HepG2 (cell line): Measurements from ENCODE around the gene ZNF526. TPM values are rescaled to one million over a fixed set of nuclear protein-coding genes. Genes with fewer than 3 reads are reported as not detected.

Experiments
- ATAC-seq: fragments of 200-7000 bp; cut with Tn5 transposase; 3 replicates; pipeline ENCODE4 v1.9.1; 2020; ENCODE audit warnings: mild to moderate bottlenecking, moderate library complexity
- BruUV-seq: library from RNA; stranded (reverse); fragments of 400-500 nt; replicated peaks from 2 replicates; lab custom pipeline; 2021; lab: Mats Ljungman, UMichigan
- CTCF ChIA-PET: fragments of 300-600 bp; formaldehyde crosslinking; extraction: SDS; loops from one replicate; lab custom pipeline; 2021; ENCODE audit warnings: low total read pairs, inconsistent platforms, low intra/inter-chr PET ratio; lab: Yijun Ruan, JAX
- POLR2A ChIA-PET: fragments of 350-600 bp; sonication (Branson Sonifier 250); formaldehyde crosslinking; loops from one replicate; lab custom pipeline; 2020; ENCODE audit warnings: antibody characterized with exemption, inconsistent platforms; lab: Yijun Ruan, JAX
- DNase-seq: peaks from one replicate; pipeline ENCODE4 v3.0.0-alpha.2; 2015; ENCODE audit warnings: low spot score
- FAIRE-seq: peaks from 3 replicates; lab custom pipeline; 2011; peaks lifted over from hg19 to GRCh38; lab: Jason Lieb, UNC
- H2AFZ ChIP-seq: one replicate; pipeline ENCODE4 v1.6.1; 2011; ENCODE audit warnings: low read length, inconsistent platforms
- H3K27ac ChIP-seq: fragments of 300-600 bp; 3 replicates; pipeline ENCODE4 v1.8.0; 2011; ENCODE audit warnings: mixed run types, mild to moderate bottlenecking, mixed read lengths, low read length, inconsistent platforms; ENCODE audit not compliant: insufficient read depth; ENCODE audit errors: extremely low read length
- H3K27me3 ChIP-seq, 2 experiments: fragments of 200-600 bp in 1 of 2; 2 replicates in 1 of 2; 3 replicates in 1 of 2; pipeline versions ENCODE4 v1.6.0 to v1.8.0; 2011; ENCODE audit warnings: low read length in 2 of 2, mild to moderate bottlenecking in 2 of 2, moderate library complexity in 2 of 2, inconsistent platforms in 1 of 2; ENCODE audit not compliant: insufficient read depth in 2 of 2, control insufficient read depth in 1 of 2
- H3K36me3 ChIP-seq, 2 experiments: fragments of 200-600 bp in 1 of 2; replicated peaks in 1 of 2; 2 replicates in 1 of 2; 3 replicates in 1 of 2; pipeline versions ENCODE4 v1.5.1 to v1.8.0; 2011; ENCODE audit warnings: low read length in 2 of 2, inconsistent platforms in 1 of 2; ENCODE audit not compliant: insufficient read depth in 2 of 2, control insufficient read depth in 1 of 2
- H3K4me1 ChIP-seq: 2 replicates; pipeline ENCODE4 v1.5.1; 2012; ENCODE audit warnings: low read length, inconsistent platforms; ENCODE audit not compliant: insufficient read depth
- H3K4me2 ChIP-seq: 2 replicates; pipeline ENCODE4 v1.6.0; 2011; ENCODE audit warnings: low read depth, low read length, inconsistent platforms
- H3K4me3 ChIP-seq, 3 experiments: fragments of 200-600 bp in 1 of 3; sonication (generic), shearing (Covaris generic) in 1 of 3; replicated peaks in 1 of 3; 2 replicates each; pipeline ENCODE4 v1.5.1; 2011 to 2016; ENCODE audit warnings: low read length in 3 of 3, inconsistent platforms in 2 of 3, low read depth in 2 of 3, mild to moderate bottlenecking in 2 of 3, control low read depth in 1 of 3, mixed read lengths in 1 of 3; ENCODE audit not compliant: insufficient read depth in 1 of 3
- H3K79me2 ChIP-seq: one replicate; pipeline ENCODE4 v1.6.1; 2011; ENCODE audit warnings: low read length, inconsistent platforms; ENCODE audit not compliant: insufficient read depth
- H3K9ac ChIP-seq: 2 replicates; pipeline ENCODE4 v1.6.0; 2011; ENCODE audit warnings: mild to moderate bottlenecking, low read depth, low read length, inconsistent platforms; ENCODE audit not compliant: insufficient read depth
- H3K9me3 ChIP-seq: 2 replicates; pipeline ENCODE4 v1.5.1; 2012; ENCODE audit warnings: mild to moderate bottlenecking, low read length
- H4K20me1 ChIP-seq: 2 replicates; pipeline ENCODE4 v1.6.0; 2011; ENCODE audit warnings: inconsistent platforms, mild to moderate bottlenecking, low read length, moderate library complexity; ENCODE audit not compliant: insufficient read depth
- ADNP ChIP-seq: sonication (generic); formaldehyde crosslinking; IDR thresholded peaks from 2 replicates; pipeline ENCODE4 v1.4.0; 2020; ENCODE audit warnings: missing genetic modification reagents
- RFXANK ChIP-seq: IDR thresholded peaks from 2 replicates; pipeline ENCODE4 v1.6.1; 2016
- YEATS2 ChIP-seq: sonication (generic); formaldehyde crosslinking; IDR thresholded peaks from 2 replicates; pipeline ENCODE4 v1.4.0; 2020; ENCODE audit warnings: missing genetic modification reagents, borderline replicate concordance
- ZBTB1 ChIP-seq: sonication (generic); formaldehyde crosslinking; IDR thresholded peaks from 2 replicates; pipeline ENCODE4 v1.4.0; 2020; ENCODE audit warnings: missing genetic modification reagents, borderline replicate concordance
- ZFP36L2 ChIP-seq: sonication (generic); formaldehyde crosslinking; IDR thresholded peaks from 2 replicates; pipeline ENCODE4 v1.4.0; 2020; ENCODE audit warnings: missing genetic modification reagents
- ZFP82 ChIP-seq: sonication (generic); formaldehyde crosslinking; IDR thresholded peaks from 2 replicates; pipeline ENCODE4 v1.5.1; 2020; ENCODE audit warnings: mild to moderate bottlenecking, missing genetic modification reagents, borderline replicate concordance
- ZNF17 ChIP-seq: sonication (generic); formaldehyde crosslinking; IDR thresholded peaks from 2 replicates; pipeline ENCODE4 v1.5.0; 2020; ENCODE audit warnings: mild to moderate bottlenecking, missing genetic modification reagents
- ZNF792 ChIP-seq: IDR thresholded peaks from 2 replicates; pipeline ENCODE4 v1.6.1; 2016
- ZZZ3 ChIP-seq: sonication (generic); formaldehyde crosslinking; IDR thresholded peaks from 2 replicates; pipeline ENCODE4 v1.4.0; 2020; ENCODE audit warnings: missing genetic modification reagents, mild to moderate bottlenecking, borderline replicate concordance
- WGBS: methylation state at CpG from one replicate; pipeline ENCODE4 v1.1.6; 2017; ENCODE audit warnings: low lambda C conversion rate; 5-methylcytosine and 5-hydroxymethylcytosine counted together
- in situ Hi-C: cut with HindIII; loops from 2 replicates; pipeline ENCODE4 v1.10.0; 2017; ENCODE audit warnings: low pct_unique_long_range_greater_than_20kb; ENCODE audit not compliant: extremely low pct_ligation_motif_present
- intact Hi-C: fragments of 100-400 bp; cut with micrococcal nuclease; formaldehyde crosslinking; loops from one replicate; pipeline ENCODE4 v1.10.0; 2022; ENCODE audit not compliant: unreplicated experiment
- polyA plus RNA-seq, 8 experiments: library from polyadenylated mRNA; depleted of rRNA in 3 of 8; stranded (reverse) in 7 of 8; unstranded in 1 of 8; fragments of >200 nt; fragmentation: Illumina TruSeq in 4 of 8; extraction: Trizol in 4 of 8; gene quantifications; 2 replicates each; pipeline versions ENCODE4 v1.2.1 to v1.2.3, GENCODE V29; 2011 to 2016; ENCODE audit warnings: low read depth in 4 of 8, missing spikeins in 1 of 8, mixed read lengths in 1 of 8; ENCODE audit not compliant: insufficient read depth in 1 of 8
- total RNA-seq, 5 experiments: library from RNA; depleted of rRNA; stranded (reverse); fragments of >200 nt; fragmentation: Illumina TruSeq; extraction: Trizol; gene quantifications; 2 replicates each; pipeline ENCODE4 v1.2.3, GENCODE V29; 2016; ENCODE audit warnings: low read depth in 1 of 5

Gene ZNF526
- total and polyA plus RNA-seq, 2 of the 13 experiments (the other 11 are each of a cell fraction or from before 2014, with no cell fraction given), result 3.3 to 8.4 TPM

GRCh38 chr19:42275517-42275916 is 55.4 kb downstream of the ZNF526 start:
- H3K4me1 ChIP-seq, result peaks cover 39% of the 10 kb centered on the region
- no peak overlapping the region for H3K27ac ChIP-seq
- ATAC-seq (no peak), DNase-seq (no peak), FAIRE-seq (no peak)
- intact Hi-C loops, result no loop called here
- no peak overlapping the region; a peak in 1 of 6 replicates for H3K4me3 ChIP-seq
- WGBS, result 95% methylated on average over 3 of the region's 3 CpGs
- no peak overlapping the region for H3K4me2 ChIP-seq
- peaks cover 5 to 21% of the 10 kb centered on the region in 2 experiments; a peak in 4 of 5 replicates for H3K36me3 ChIP-seq
- no TSS peak for BruUV-seq
- no peaks in the 10 kb centered on the region for H4K20me1 ChIP-seq
- CTCF ChIA-PET, result no interaction called here
- POLR2A ChIA-PET, result interaction anchor here (1.6 kb wide), 1 partner anchor 29 kb away, joined by 4 read pairs; no protein-coding TSS in a partner anchor
- H3K9me3 ChIP-seq, result no peaks in the 10 kb centered on the region
- H2AFZ ChIP-seq, result no peak overlapping the region
- in situ Hi-C loops, result no loop called here
- H3K79me2 ChIP-seq, result peaks cover 7% of the 10 kb centered on the region
- no peak overlapping the region for H3K9ac ChIP-seq
- TF ChIP-seq ZZZ3 (CRISPR knock-in tag), result no peak
- no peak for TF ChIP-seq ZNF792 (CRISPR knock-in tag)
- TF ChIP-seq ZFP36L2, result no peak
- no peaks in the 10 kb centered on the region for H3K27me3 ChIP-seq

GRCh38 chr19:42276284-42276683 is 56.2 kb downstream of the ZNF526 start:
- Histone ChIP-seq H2AFZ (no peak overlapping the region), H3K79me2 (peaks cover 4% of the 10 kb centered on the region), H3K9ac (no peak overlapping the region), H3K4me3 (no peak overlapping the region), H4K20me1 (no peaks in the 10 kb centered on the region), H3K4me1 (peaks cover 33% of the 10 kb centered on the region), H3K9me3 (no peaks in the 10 kb centered on the region), H3K4me2 (no peak overlapping the region), H3K36me3 (peaks cover 5 to 21% of the 10 kb centered on the region in 2 experiments; a peak in 4 of 5 replicates), H3K27me3 (no peaks in the 10 kb centered on the region), H3K27ac (no peak overlapping the region)
- DNase-seq, result no peak
- intact Hi-C loops, result no loop called here
- ChIA-PET CTCF (no interaction called here), POLR2A (interaction anchor here (7.4 kb wide), 1 partner anchor 31 kb away, joined by 117 read pairs; the partner anchor contains the start of gene GSK3A)
- FAIRE-seq, result no peak
- in situ Hi-C loops, result no loop called here
- TF ChIP-seq RFXANK (CRISPR knock-in tag) (no peak), YEATS2 (CRISPR knock-in tag) (no peak), ZNF17 (no peak), ZFP82 (CRISPR knock-in tag) (no peak), ZBTB1 (CRISPR knock-in tag) (no peak), ADNP (CRISPR knock-in tag) (no peak)
- WGBS, result 100% methylated on average over 2 of the region's 3 CpGs
- no peak for ATAC-seq
- no TSS peak for BruUV-seq
